IPS DF 6.9 (cell line): Measurements from ENCODE around the gene RBM5.
"Not testable (repeated sequence)": the region's sequence is repeated elsewhere in the genome, so short reads cannot be mapped to it uniquely, and the experiment has no call there.

ENCODE experiments used
- DNase-seq: peaks from one replicate; pipeline ENCODE4 v3.0.0-alpha.2; 2013; ENCODE audit warnings: low read depth, low spot score
- H3K27ac ChIP-seq: one replicate; pipeline ENCODE4 v1.5.1; 2013; ENCODE audit warnings: low read length, control low read depth
- H3K27me3 ChIP-seq: 2 replicates; pipeline ENCODE4 v1.6.1; 2013; ENCODE audit warnings: mild to moderate bottlenecking, low read length; ENCODE audit not compliant: control insufficient read depth, insufficient read depth
- H3K36me3 ChIP-seq: 2 replicates; pipeline ENCODE4 v1.6.1; 2013; ENCODE audit warnings: low read length; ENCODE audit not compliant: control insufficient read depth, insufficient read depth
- H3K4me1 ChIP-seq: 2 replicates; pipeline ENCODE4 v1.6.1; 2013; ENCODE audit warnings: low read length; ENCODE audit not compliant: control insufficient read depth, insufficient read depth
- H3K4me3 ChIP-seq: 2 replicates; pipeline ENCODE4 v1.5.1; 2013; ENCODE audit warnings: mild to moderate bottlenecking, low read length
- H3K9me3 ChIP-seq: 2 replicates; pipeline ENCODE4 v1.6.1; 2013; ENCODE audit warnings: low read length, inconsistent platforms; ENCODE audit not compliant: control insufficient read depth, insufficient read depth
- WGBS: extraction: QIAGEN DNeasy Blood & Tissue Kit; methylation state at CpG from one replicate; pipeline ENCODE4 v1.1.7; 2013; ENCODE audit warnings: mixed read lengths, missing lambda C conversion rate; ENCODE audit not compliant: insufficient read length, insufficient coverage; 5-methylcytosine and 5-hydroxymethylcytosine counted together

Gene RBM5

GRCh38 chr3:50088725-50089608 lies at the start of gene RBM5:
RBM5 (plus strand) TSS chr3:50088919; CDS start chr3:50090435, 1,516 bp downstream.
- no CpG with 5 or more reads among the region's 61 CpGs for WGBS
- H3K27ac ChIP-seq, result no peak within 1 kb of the TSS
- peaks cover 12% of the 10 kb centered on the region; the same call in 1 of the 2 replicates for H3K36me3 ChIP-seq
- peak; percentile 84 for DNase-seq
- peak within 1 kb of the TSS; percentile 93 for H3K4me3 ChIP-seq
- H3K9me3 ChIP-seq, result no peaks in the 10 kb centered on the region
- no peaks in the 10 kb centered on the region for H3K27me3 ChIP-seq
- no peaks in the 10 kb centered on the region for H3K4me1 ChIP-seq

DNA sequence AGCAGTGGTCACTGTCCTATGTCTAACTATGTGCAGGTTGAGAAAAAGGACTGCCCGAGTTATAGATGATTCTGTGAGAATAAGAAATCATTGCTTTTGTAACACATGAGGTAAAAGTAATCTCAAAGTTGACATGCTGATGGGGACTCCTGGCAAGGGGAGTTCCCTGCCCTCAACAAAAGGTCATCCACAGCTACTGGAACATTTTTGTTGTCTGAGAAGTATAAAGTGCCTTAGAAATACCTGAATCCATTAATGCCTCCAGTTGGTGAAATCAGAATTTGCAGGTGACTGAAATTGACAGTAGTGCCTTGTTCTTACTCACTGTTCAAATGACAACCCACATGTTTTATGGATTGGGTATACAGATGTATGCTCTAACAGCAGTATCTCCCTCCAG lies 43.7 kb upstream of the RBM5 start:
- no CpG with 5 or more reads among the region's 1 CpG for WGBS
- H3K4me3 ChIP-seq, result no peak overlapping the region
- H3K27ac ChIP-seq, result no peak overlapping the region

DNA sequence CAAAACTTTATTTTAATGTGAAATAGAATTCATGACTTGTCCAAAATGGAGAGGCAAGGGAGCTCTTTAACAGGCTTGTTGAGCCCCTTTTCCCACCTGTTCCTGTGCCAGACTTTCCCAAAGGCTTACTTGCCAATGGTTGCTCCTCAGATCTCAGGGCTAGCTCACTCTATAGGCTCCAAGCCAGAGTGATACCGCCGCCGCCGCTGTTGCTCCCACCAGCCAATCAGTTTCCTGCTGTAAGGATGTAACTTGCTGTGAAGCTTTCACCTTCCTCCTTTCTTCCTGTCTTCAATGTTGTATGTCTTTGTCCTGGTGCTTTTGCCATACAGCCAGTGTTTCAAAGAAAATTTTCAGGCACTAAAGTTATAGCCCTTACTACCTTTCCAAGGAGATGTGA lies 41.3 kb upstream of the RBM5 start:
- Histone ChIP-seq H3K27ac (no peak overlapping the region), H3K4me1 (no peaks in the 10 kb centered on the region), H3K27me3 (no peaks in the 10 kb centered on the region), H3K36me3 (no peaks in the 10 kb centered on the region; the same call in 1 of the 2 replicates), H3K9me3 (no peaks in the 10 kb centered on the region), H3K4me3 (no peak overlapping the region)
- WGBS, result no CpG with 5 or more reads among the region's 4 CpGs
- no peak for DNase-seq

More for the DNA sequence above, 43.7 kb upstream of the RBM5 start:
- no peaks in the 10 kb centered on the region for H3K27me3 ChIP-seq
- H3K36me3 ChIP-seq, result no peaks in the 10 kb centered on the region; the same call in 1 of the 2 replicates
- DNase-seq, result no peak
- H3K9me3 ChIP-seq, result no peaks in the 10 kb centered on the region
- no peaks in the 10 kb centered on the region for H3K4me1 ChIP-seq

DNA sequence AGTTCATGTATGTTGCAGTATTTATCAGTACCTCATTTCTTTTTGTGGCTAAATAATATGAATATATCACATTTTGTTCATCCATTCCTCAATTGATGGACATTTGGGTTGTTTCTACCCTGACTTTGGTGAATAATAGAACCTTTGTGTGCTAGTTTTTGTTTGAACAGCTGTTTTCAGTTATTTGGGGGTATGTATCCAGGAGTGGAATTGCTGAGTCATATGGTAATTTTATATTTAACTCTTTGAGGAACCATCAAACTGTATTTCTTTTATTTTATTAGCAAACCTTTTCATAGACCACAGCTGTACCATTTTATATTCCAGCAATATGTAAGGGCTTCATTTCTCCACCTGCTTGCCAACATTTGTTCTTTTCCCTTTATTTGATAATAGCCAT lies 38.4 kb upstream of the RBM5 start:
- Histone ChIP-seq H3K27me3 (no peaks in the 10 kb centered on the region), H3K27ac (no peak overlapping the region), H3K9me3 (no peaks in the 10 kb centered on the region), H3K4me1 (no peaks in the 10 kb centered on the region), H3K36me3 (no peaks in the 10 kb centered on the region; the same call in 1 of the 2 replicates), H3K4me3 (no peak overlapping the region)
- DNase-seq, result no peak

DNA sequence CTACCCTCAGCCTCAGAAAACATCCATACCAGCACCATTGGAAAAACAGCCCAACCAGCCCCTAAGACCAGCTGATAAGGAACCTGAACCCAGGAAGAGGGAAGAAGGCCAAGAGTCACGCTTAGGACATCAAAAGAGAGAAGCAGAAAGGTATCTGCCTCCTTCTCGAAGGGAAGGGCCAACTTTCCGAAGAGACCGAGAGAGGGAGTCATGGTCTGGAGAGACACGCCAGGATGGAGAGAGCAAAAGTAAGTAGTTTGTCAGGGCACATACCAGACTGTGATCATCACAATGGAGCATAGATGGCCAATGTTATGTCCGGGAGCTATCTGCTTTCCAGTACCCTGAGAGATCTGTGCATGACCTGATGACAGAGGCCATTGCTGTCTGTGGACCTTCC lies 31.0 kb upstream of the RBM5 start:
- Histone ChIP-seq H3K36me3 (peaks cover 11% of the 10 kb centered on the region), H3K27me3 (no peaks in the 10 kb centered on the region), H3K4me3 (no peak overlapping the region), H3K9me3 (no peaks in the 10 kb centered on the region), H3K27ac (no peak overlapping the region), H3K4me1 (no peaks in the 10 kb centered on the region)
- no peak for DNase-seq
- WGBS, result no CpG with 5 or more reads among the region's 6 CpGs

GRCh38 chr3:50068134-50068533 lies 20.6 kb upstream of the RBM5 start:
- DNase-seq, result no peak
- Histone ChIP-seq H3K27me3 (no peaks in the 10 kb centered on the region), H3K27ac (no peak overlapping the region), H3K4me3 (no peak overlapping the region), H3K4me1 (no peaks in the 10 kb centered on the region), H3K36me3 (peaks cover 16% of the 10 kb centered on the region; the same call in 1 of the 2 replicates), H3K9me3 (no peaks in the 10 kb centered on the region)
- WGBS, result no CpG with 5 or more reads among the region's 2 CpGs

DNA sequence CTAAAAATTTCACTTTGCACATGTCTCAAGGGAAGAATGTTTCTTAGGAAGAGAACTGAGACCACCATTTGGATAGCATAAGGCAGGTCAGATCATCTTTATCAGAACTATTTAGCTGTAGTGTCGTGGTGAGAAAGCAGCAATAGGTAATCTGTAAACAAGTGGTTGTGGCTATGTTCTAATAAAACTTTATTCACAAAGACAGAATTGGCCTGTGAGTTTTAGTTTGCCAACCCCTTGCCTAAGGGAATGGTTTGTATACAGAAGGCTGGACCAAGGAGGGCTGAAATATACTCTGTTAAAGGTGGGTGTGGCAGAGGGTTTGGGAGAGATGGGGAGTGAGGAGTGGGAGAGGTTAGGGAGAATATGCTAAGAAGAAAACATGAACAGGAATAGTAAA lies 10.6 kb upstream of the RBM5 start:
- no peaks in the 10 kb centered on the region for H3K4me1 ChIP-seq
- WGBS, result no CpG with 5 or more reads among the region's 1 CpG
- no peak overlapping the region for H3K4me3 ChIP-seq
- H3K27ac ChIP-seq, result no peak overlapping the region
- no peaks in the 10 kb centered on the region for H3K27me3 ChIP-seq
- DNase-seq, result no peak
- no peaks in the 10 kb centered on the region; the same call in 1 of the 2 replicates for H3K9me3 ChIP-seq
- peaks cover 4% of the 10 kb centered on the region; the same call in 1 of the 2 replicates for H3K36me3 ChIP-seq

GRCh38 chr3:50078622-50079021 lies 10.1 kb upstream of the RBM5 start:
- H3K36me3 ChIP-seq, result peaks cover 4% of the 10 kb centered on the region; the same call in 1 of the 2 replicates
- H3K9me3 ChIP-seq, result no peaks in the 10 kb centered on the region; the same call in 1 of the 2 replicates
- H3K4me1 ChIP-seq, result no peaks in the 10 kb centered on the region
- no peaks in the 10 kb centered on the region for H3K27me3 ChIP-seq
- no peak overlapping the region for H3K4me3 ChIP-seq
- no peak overlapping the region for H3K27ac ChIP-seq
- WGBS, result no CpG with 5 or more reads among the region's 1 CpG
- DNase-seq, result no peak

- not testable (repeated sequence) for H3K27me3 ChIP-seq, H3K4me1 ChIP-seq, DNase-seq, H3K4me3 ChIP-seq, H3K27ac ChIP-seq, H3K36me3 ChIP-seq, H3K9me3 ChIP-seq
- WGBS, result no CpG with 5 or more reads among the region's 33 CpGs
Measured at GRCh38 chr3:50084951-50085350, 3.8 kb upstream of the RBM5 start.

GRCh38 chr3:50089609-50089945 lies 858 bp downstream of the RBM5 start:
- Histone ChIP-seq H3K27ac (no peak overlapping the region), H3K36me3 (peaks cover 16% of the 10 kb centered on the region; the same call in 1 of the 2 replicates), H3K4me1 (no peaks in the 10 kb centered on the region), H3K4me3 (peak overlapping the region; percentile 93), H3K9me3 (no peaks in the 10 kb centered on the region; the same call in 1 of the 2 replicates), H3K27me3 (no peaks in the 10 kb centered on the region)
- no CpG with 5 or more reads among the region's 16 CpGs for WGBS
- DNase-seq, result no peak

DNA sequence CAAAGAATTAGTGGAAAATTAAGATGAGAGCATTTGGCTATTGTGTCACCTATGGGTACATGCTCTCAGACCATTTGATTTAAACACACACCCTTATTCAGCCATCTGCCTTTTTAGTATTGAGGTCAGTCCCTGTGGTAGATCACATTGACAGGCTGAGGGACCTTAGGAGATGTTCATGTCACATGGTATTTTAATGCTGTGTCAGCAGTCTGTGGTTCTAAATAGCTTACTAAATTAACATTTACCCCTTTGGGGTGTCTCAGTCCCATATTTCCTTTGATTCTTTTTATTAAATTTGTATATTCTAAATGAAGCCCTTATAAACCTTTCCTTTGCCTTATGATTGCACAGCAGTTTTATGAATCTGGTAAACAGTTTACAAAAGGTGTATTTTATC lies 2.3 kb downstream of the RBM5 start:
- Histone ChIP-seq H3K9me3 (no peaks in the 10 kb centered on the region; the same call in 1 of the 2 replicates), H3K4me3 (no peak overlapping the region), H3K36me3 (peaks cover 21% of the 10 kb centered on the region; the same call in 1 of the 2 replicates), H3K27ac (no peak overlapping the region), H3K27me3 (no peaks in the 10 kb centered on the region), H3K4me1 (no peaks in the 10 kb centered on the region)
- no peak for DNase-seq
